GM19452 (cell line): ENCODE data around the gene YKT6.
"Not testable (repeated sequence)": the region's sequence is repeated elsewhere in the genome, so short reads cannot be mapped to it uniquely, and the experiment has no call there.

Experiments used
- ATAC-seq: cut with Tn5 transposase; IDR thresholded peaks from one replicate; pipeline ENCODE4 v1.9.1; 2021; ENCODE audit not compliant: unreplicated experiment

Gene YKT6

GRCh38 chr7:44191171-44191570, 9.6 kb upstream of the YKT6 start:
- no peak for ATAC-seq

GRCh38 chr7:44193011-44193802, 7.6 kb upstream of the YKT6 start:
- ATAC-seq: no peak

GRCh38 chr7:44194069-44194468, 6.7 kb upstream of the YKT6 start:
- no peak for ATAC-seq

GRCh38 chr7:44194562-44195145, 6.1 kb upstream of the YKT6 start:
- ATAC-seq: no peak

GRCh38 chr7:44195889-44196288, 4.9 kb upstream of the YKT6 start:
- ATAC-seq: no peak

GRCh38 chr7:44196450-44196872, 4.3 kb upstream of the YKT6 start:
- ATAC-seq: no peak

- ATAC-seq: no peak
Measured at GRCh38 chr7:44197474-44197873, 3.3 kb upstream of the YKT6 start.

- ATAC-seq: not testable (repeated sequence)
Measured at GRCh38 chr7:44200163-44200562, 615 bp upstream of the YKT6 start.

GRCh38 chr7:44201813-44202212, 1.0 kb downstream of the YKT6 start:
- no peak for ATAC-seq

- ATAC-seq: no peak
Measured at GRCh38 chr7:44206008-44206407, 5.2 kb downstream of the YKT6 start.

- no peak for ATAC-seq
Measured at GRCh38 chr7:44208085-44208484, 7.3 kb downstream of the YKT6 start.

- no peak for ATAC-seq
Measured at GRCh38 chr7:44210107-44210506, 9.3 kb downstream of the YKT6 start.

GRCh38 chr7:44211126-44211675, 10.4 kb downstream of the YKT6 start:
- ATAC-seq: no peak

- ATAC-seq: no peak
Measured at GRCh38 chr7:44212018-44212417, 11.2 kb downstream of the YKT6 start.

GRCh38 chr7:44212581-44213184, 11.9 kb downstream of the YKT6 start:
- ATAC-seq: no peak

- ATAC-seq: no peak
Measured at GRCh38 chr7:44213206-44213876, 12.6 kb downstream of the YKT6 start.

GRCh38 chr7:44213877-44214388, 13.2 kb downstream of the YKT6 start:
- ATAC-seq: no peak

- no peak for ATAC-seq
Measured at GRCh38 chr7:44215531-44215930, 14.8 kb downstream of the YKT6 start.

GRCh38 chr7:44216019-44216418, 15.2 kb downstream of the YKT6 start:
- ATAC-seq: no peak

GRCh38 chr7:44216521-44217222, 15.9 kb downstream of the YKT6 start:
- ATAC-seq: no peak
